Stimulated activated CD8-positive, alpha-beta memory T cell treated with anti-CD3 and anti-CD28 coated beads, Interleukin-4, amount 100 ng/mL, for 4 hours (primary cell): ENCODE results near the gene TRABD.

Experiments used
- DNase-seq, 2 donors: peaks; one replicate each; pipeline ENCODE4 v3.0.0-alpha.2; 2020; ENCODE audit warnings: low read depth in 2 of 2, low spot score in 1 of 2

TRABD gene

GRCh38 chr22:50186181-50186714, 535 bp downstream of the TRABD start:
- no peak for DNase-seq

DNA sequence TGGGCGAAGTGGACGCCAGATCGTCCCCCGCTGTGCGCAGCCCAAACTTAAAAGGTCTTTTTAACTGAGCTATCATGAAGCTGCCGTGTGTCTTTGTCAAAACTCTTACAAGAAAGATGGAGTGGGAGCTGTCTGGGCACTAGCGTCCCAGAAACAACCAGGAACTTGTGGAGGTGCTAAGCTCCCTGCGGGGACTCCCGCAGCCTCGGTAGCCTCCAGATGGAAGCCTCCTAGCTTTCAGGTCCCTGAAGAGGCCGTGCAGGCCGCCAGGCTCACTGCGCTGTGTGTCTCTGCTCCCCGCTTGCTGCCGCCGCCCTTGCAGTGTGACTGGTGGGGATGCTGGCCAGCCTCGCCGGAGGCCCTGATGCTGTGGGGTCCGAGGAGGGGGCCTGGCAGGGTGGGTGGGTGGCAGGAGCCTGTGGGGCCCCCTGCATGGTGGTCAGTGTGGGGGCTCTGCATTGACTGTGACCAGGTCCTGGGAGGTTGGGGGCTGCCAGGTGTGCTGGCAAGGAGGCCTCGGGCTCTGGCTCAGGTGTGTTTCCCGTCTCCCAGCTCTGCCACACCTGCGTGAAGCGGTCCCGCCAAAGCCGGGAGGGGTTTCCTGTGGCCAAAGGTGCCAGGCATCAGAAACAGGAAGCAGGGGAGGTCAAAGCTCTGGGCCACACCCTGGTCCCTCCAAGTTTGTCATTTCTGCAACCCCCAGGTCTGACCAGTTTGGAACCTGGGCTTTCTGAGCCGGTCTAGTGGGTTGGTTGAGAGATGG, 1.2 kb downstream of the TRABD start:
- DNase-seq: no peak

DNA sequence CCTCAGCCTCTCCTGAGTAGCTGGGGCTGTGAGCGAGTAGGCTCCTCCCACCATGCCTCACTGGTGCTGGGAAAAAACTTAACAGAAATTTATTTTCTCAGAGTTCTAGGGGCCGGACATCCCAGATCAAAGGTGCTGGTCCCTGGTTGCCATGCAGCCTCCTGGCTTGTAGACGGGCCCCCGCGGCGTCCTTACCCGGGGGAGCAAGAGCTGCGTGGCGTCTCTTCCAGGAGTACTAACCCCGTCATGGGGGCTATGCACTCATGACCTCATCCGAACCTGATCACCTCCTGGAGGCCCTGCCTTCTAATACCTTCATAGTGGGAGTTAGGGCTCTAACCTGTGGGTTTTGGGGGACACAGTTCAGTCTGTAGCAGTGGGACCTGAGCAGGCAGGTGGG, 2.6 kb downstream of the TRABD start:
- DNase-seq: no peak

DNA sequence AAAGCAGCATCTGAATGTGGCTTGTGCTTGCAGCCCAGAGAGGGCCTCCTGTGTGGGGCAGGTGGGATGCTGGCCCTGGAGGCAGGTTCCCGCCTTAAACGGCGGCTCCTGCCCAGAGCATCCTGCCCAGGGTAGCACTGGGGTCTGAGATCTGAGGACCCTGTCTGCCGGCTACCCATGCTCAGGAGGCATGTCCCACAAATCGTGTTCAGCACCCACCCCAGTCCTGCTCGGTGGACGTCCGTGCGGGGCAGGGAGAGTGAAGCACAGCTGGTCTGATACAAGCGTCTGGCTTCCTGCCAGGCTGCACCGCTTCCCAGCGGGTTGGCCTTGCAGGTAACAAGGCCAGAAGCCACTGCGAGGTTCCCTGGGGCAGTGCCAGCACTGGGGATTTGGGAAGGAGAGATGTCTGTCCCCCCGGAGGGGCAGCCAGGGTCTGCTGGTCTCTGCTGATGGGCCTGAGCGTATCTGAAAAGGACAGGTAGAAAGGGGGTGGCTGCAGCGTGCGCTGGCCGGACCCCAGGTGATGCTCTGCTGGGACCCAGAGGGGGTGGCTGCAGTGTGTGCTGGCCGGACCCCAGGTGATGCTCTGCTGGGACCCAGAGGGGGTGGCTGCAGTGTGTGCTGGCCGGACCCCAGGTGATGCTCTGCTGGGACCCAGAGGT, 3.6 kb downstream of the TRABD start:
- DNase-seq: no peak

DNA sequence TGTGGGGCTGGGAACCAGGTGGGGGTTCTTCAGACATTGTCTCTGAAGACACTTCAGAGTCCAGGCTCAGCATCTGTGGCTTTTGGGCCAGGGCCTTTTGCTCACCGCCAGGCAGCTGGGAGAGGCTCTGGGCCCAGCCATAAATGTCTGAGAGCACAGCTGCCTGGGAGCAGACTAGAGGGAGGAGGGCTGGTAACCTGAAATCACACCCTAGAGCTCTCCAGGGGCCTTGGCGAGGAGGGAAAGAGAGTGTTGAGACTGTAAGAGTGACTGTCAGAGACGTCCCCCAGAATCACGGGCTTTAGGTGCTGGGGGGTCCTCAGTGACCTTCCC, 4.1 kb downstream of the TRABD start:
- no peak for DNase-seq

GRCh38 chr22:50190182-50190940, 4.6 kb downstream of the TRABD start:
- DNase-seq: peak; percentile 31 to 63

GRCh38 chr22:50190941-50191741, 5.4 kb downstream of the TRABD start:
- DNase-seq: peak; percentile 38 to 60

DNA sequence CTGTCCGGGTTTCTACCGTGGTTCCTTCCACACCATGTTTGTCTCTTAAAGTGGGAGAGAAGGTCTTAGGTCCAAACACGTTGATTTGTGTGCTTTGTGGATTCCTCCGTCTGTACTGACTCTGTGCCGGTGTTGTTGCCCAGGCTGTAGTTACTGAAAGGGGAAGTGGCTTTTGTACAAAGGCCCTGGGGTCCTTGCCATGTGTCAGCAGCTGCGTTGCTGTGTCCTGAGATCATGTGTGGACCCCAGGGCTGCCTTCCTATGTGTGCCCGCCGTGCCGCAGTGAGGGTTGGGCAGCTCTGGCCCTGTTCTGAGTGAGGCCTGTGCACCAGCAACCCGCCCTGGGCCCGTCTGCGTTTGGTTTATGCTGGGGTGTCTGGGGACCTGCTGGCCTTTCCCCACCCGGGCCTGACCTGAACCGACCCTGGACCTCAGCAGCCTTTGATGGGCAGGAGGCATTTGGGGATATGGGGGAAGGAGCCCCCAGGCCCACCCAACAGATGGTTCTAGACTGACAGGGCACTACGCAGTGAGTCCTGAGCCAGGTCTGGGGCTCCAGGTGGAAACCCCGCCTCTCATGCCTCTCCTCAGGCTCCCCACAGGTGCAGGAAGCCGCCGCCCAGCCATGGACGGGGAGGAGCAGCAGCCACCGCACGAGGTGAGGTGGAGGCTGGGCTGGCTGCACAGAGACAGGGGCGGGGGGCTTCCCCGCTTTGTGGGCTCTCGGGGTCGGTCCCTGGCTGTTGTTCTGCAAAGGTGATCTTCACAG, 6.9 kb downstream of the TRABD start:
- DNase-seq: no peak

- DNase-seq: no peak
Observed at GRCh38 chr22:50193621-50194020, 7.9 kb downstream of the TRABD start.

- no peak for DNase-seq
Observed at GRCh38 chr22:50194037-50194805, 8.5 kb downstream of the TRABD start.

DNA sequence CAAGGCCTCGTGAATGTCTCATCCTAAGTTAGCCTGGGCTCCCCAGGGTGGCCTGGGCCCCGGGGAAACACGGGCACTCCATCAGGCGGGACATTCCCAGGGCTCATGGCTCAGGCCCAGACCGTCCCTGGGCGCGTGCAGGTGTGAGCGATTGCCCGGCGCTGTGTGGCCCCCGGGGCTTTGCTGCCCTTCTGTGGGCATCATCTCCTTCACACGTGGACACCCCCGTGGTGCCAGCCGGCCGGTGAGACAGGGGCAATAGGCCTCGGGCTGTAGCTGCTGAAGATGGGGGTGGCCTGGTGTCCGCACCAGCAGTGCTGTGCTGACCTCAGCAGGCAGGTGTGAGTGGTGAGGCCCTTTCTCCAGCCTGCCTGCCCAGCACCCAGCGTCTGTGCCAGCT, 10.5 kb downstream of the TRABD start:
- no peak for DNase-seq

DNA sequence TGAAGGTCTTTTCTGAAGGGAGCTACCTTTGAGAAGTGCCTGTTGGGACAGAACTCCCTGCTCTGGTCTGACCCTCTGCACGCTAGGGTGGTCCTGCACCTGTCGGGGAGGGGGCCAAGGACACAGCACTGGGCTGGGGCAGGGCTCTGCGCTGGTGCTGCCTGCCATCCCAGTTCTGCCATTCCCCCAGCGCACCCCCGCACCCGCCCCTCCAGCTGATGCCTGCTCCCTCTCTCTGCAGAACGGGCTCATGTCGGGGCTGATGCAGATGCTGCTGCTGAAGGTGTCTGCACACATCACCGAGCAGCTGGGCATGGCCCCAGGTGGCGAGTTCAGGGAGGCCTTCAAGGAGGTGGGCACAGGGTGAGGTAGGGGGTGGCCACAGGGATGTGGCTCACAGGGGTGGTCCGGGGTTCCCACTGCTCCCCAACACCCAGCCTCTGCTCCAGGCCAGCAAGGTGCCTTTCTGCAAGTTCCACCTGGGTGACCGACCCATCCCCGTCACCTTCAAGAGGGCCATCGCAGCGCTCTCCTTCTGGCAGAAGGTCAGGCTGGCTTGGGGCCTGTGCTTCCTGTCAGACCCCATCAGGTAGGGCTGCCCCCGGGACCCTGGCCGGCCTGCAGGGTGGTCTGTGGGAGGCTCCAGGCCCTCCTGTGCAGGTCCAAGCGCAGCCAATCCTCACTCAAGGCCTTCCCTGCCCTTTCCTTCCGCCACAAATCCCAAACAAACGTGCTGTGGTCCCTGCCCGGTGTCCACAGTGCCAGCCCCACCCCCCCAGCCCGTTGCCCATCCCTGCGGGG, 11.5 kb downstream of the TRABD start:
- DNase-seq: no peak

DNA sequence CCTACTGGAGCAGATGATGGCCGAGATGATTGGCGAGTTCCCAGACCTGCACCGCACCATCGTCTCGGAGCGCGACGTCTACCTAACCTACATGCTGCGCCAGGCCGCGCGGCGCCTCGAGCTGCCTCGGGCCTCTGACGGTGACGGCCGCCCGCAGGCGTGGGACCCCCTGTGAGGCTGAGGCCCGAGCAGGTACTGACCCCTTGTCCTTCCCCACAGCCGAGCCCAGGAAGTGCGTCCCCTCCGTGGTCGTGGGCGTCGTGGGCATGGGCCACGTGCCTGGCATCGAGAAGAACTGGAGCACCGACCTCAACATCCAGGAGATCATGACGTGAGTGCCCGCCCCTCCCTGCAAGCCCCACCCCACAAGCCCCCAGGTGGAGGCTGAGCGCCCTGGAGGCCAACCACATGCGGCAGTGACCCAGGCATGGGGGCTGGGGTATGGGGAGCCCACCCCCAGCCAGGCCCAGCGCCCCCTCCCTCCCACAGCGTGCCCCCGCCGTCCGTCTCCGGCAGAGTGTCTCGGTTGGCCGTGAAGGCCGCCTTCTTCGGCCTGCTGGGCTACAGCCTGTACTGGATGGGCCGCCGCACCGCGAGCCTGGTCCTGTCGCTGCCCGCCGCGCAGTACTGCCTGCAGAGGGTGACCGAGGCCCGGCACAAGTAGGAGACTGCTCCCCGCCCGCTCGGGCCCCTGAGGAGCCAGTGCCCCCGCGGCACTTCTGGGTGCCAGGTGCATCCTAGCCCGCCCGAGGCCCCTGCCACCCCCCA, 12.3 kb downstream of the TRABD start:
- DNase-seq: no peak

- no peak for DNase-seq
Observed at GRCh38 chr22:50198624-50199017, 12.9 kb downstream of the TRABD start.

- no peak for DNase-seq
Observed at GRCh38 chr22:50199251-50199721, 13.6 kb downstream of the TRABD start.

- DNase-seq: no peak
Observed at GRCh38 chr22:50199829-50200460, 14.2 kb downstream of the TRABD start.

DNA sequence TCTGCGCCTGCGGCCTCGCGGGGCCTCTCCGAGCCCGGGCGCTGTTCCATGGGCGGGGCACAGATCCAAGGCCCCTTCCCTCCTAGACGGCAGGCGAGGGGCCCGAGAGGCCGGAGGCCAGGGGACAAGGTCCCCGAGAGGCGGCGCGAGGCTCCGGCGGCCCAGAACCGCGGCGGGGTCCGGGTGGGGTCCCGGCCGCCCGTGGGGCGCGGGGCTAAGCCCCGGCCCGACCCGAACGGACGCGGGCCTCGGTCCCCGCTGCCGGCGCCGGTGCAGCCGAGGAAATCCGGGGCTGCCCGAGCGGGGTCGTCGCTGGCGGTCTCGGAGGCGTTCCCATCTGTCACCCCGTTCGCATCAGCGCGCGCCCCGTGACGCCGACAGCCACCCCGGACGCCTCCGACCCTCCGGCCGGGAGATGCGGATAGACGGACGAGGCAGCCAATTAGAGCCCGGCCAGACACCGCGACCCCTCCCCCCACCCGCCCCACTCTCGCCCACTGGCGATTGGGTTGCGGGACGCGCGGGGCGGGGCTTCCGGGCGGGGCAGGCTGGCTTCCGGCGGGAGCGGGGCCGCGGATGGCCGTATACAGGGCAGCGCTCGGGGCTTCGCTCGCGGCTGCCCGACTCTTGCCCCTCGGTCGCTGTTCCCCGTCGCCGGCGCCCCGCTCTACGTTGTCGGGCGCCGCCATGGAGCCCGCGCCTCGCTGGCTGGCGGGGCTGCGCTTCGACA, 14.9 kb downstream of the TRABD start, which contains the start of gene SELENOO:
TSS of gene SELENOO (plus strand) at position 551 of the 730 bp plus-strand sequence. CDS start at position 577, 26 bp downstream.
- DNase-seq: peak; percentile 68 to 79
